GM12874 (cell line): ENCODE results near the gene ZBTB20.

Experiments used
- TF ChIP-seq, protein P1 (sequence below): IDR thresholded peaks from 2 replicates; pipeline ENCODE4 v1.5.1; 2011; ENCODE audit warnings: low read depth, mild to moderate bottlenecking, control low read depth, low read length, moderate library complexity; ENCODE audit not compliant: insufficient read depth

The ZBTB20 gene

DNA sequence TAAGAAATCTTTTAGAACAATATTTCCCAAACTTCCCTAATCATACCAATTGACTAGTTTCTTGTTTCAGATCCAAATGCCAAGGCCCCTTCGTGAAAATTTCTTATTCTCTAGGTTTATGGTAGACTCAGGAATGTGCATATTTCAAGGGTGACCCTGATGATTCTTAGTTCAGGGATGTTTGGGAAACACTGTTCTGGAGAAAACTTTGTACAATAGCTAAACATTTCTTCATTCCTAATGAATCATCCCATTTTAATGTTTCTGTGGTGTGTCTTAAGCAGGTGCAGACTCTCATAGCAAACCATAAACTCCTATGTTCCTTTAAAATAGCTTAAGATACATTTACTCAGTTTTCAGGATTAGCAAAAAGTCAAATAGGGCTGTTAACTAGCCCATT is 538.8 kb downstream of the ZBTB20 start:
- TF ChIP-seq, protein P1, sequence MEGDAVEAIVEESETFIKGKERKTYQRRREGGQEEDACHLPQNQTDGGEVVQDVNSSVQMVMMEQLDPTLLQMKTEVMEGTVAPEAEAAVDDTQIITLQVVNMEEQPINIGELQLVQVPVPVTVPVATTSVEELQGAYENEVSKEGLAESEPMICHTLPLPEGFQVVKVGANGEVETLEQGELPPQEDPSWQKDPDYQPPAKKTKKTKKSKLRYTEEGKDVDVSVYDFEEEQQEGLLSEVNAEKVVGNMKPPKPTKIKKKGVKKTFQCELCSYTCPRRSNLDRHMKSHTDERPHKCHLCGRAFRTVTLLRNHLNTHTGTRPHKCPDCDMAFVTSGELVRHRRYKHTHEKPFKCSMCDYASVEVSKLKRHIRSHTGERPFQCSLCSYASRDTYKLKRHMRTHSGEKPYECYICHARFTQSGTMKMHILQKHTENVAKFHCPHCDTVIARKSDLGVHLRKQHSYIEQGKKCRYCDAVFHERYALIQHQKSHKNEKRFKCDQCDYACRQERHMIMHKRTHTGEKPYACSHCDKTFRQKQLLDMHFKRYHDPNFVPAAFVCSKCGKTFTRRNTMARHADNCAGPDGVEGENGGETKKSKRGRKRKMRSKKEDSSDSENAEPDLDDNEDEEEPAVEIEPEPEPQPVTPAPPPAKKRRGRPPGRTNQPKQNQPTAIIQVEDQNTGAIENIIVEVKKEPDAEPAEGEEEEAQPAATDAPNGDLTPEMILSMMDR, result no peak

DNA sequence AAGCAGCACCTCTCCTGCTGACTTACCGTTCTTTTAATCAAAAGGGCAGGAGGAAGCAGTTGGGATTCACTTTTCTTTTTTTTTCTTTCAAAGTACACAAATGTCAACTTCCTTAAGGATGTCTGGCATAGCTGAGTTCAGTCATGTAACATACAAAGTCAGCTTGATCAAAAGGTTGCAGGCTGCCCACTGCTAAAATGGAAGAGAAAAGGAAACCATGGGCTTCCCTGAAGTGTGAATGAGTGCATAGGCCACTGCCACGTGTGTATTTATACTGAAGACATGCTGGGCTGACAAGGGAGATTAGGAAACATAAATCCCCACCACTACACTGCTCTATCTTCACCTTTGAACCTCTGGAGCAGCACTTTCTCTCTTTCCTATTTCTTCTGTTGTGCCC is 540.8 kb downstream of the ZBTB20 start:
- TF ChIP-seq, protein P1, result no peak

DNA sequence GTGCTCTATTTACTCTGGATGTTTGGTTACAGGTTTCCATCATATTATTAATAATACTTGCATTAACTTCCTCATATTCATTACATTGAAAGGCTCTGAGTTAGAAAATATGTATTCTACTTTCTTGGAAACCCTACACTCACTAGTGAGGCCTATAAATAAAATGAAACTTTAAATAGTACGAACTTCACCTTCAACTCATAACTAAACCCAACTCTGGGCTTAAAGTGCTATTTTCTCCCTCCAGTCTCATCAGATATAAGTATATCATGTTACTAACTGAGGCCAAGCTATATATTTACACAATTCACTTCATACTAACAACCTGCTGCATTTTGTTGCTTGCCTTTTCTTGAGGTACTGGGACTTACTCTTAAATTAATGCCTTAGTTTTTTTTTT is 546.5 kb downstream of the ZBTB20 start:
- TF ChIP-seq, protein P1, result no peak

DNA sequence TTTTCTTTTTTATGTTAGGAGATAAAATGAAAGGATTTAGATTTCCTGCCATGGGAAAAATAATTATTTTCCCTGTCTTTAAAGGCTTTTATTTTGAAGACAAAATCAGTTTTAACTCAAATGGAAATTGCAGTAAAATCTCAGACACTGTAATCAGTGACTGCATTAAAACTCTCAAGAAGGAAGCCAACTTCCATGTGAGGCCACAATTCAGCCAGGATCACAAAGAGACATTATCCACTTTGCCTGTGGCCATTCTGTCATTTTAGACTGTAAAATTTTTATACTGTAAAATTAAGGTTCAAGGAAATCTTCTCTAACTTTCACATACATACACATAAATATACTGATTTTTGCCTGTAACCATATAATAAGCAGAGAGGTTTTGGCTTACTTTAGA is 549.2 kb downstream of the ZBTB20 start:
- TF ChIP-seq, protein P1, result no peak

DNA sequence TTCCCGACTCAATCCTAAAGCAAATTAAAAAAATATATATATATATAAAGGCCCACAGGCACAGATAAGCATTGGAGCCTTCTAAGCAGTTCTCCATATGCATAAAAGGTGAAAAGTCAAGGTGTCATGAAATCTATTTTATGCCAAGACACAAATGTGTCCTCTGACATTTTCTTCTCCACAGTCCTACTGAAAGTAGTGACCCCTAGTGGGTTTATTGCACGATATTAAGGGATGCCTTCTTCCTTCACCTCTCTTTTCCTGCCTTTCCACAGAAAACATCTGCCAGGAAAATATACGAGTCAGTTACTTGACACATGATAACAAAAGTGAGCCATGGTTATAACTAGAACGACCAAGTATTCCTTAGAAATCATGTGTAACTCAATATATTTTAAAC is 550.1 kb downstream of the ZBTB20 start:
- TF ChIP-seq, protein P1, result no peak

DNA sequence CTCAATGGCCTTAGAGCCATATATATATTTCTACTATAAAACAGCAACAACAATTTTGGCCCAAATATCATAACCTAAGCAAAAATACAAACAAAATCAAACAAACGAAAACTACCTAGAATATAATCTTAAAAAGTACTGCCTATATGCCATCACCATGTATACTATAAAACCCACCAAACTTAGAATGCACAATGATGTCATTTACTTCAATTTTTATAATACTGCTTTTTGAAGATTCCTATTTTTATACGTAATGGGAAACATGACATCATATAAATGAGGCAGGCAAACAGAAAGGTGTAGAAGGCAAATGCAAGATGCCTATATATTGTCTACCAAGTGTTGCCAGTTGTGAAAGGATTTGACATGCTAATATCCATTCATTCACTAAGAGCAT is 550.9 kb downstream of the ZBTB20 start:
- TF ChIP-seq, protein P1, result no peak

DNA sequence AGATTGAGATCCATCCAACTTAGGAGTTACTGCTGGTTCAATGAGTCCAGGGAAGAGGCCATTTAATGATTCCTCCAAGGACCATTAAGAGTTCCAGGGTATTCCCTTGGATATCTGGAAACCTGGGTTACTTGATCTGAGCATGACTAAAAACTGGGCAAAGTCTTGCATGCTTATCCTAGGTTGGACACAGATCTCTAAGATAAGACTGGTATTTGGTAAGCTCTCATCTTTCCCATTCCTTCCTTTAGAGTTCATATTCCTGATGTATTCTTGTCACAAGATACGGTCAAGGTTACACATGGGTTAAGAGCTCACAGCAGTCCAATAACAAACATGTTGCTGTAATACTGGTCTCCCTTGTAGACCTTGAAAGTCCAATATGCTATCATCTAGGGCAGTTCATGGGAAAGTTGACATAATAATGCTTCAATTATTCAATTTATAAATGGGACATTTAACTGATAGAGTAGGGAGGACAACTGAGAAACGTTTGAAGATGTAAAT is 551.5 kb downstream of the ZBTB20 start:
- TF ChIP-seq, protein P1, result no peak
